Measurements from ENCODE around the gene PLIN4. TPM values are rescaled to one million over a fixed set of nuclear protein-coding genes. Genes with fewer than 3 reads are reported as not detected.
"Not testable (repeated sequence)": the region's sequence is repeated elsewhere in the genome, so short reads cannot be mapped to it uniquely, and the experiment has no call there.

The PLIN4 gene
- total RNA-seq, 1 experiment from 2014 or later = 2.3 TPM

- TF ChIP-seq REST (IDR thresholded peaks at IDR 0.05; ENCODE audit: low read depth) (no peak), MAX (IDR thresholded peaks at IDR 0.05) (no peak), POLR2A (IDR thresholded peaks at IDR 0.05; ENCODE audit: borderline replicate concordance, extremely low read depth, insufficient read depth, insufficient read length) (no peak), RAD21 (IDR thresholded peaks at IDR 0.05; ENCODE audit: low read depth) (no peak), YY1 (IDR thresholded peaks at IDR 0.05; ENCODE audit: extremely low read depth, insufficient replicate concordance, low read depth, low read length) (no peak), CTCF (IDR thresholded peaks at IDR 0.05 in 2 of 3, conservative IDR thresholded peaks at IDR 0.05 in 1 of 3; ENCODE audit: borderline replicate concordance in 1 of 3, insufficient read depth in 1 of 3, low read depth in 2 of 3, low read length in 2 of 3) (no peak), ELF1 (IDR thresholded peaks at IDR 0.05; ENCODE audit: borderline replicate concordance, low read depth) (no peak)
Measured at GRCh38 chr19:4542896-4543841, 24.9 kb upstream of the PLIN4 start (continued).

GRCh38 chr19:4541806-4542145, 23.5 kb upstream of the PLIN4 start:
- ATAC-seq; DNase-seq (ENCODE audit: low read depth, low spot score); H3K9ac ChIP-seq (ENCODE audit: low read length); H3K4me3 ChIP-seq (replicated peaks in 1 of 2; ENCODE audit: low read depth in 1 of 2, low read length in 2 of 2); H3K27me3 ChIP-seq (ENCODE audit: insufficient read depth, low read length); BruUV-seq (replicated peaks); H3K4me2 ChIP-seq (ENCODE audit: low read length); intact Hi-C loops (cut with micrococcal nuclease); H2AFZ ChIP-seq (ENCODE audit: low read depth, low read length, poor library complexity, severe bottlenecking); H3K79me2 ChIP-seq (ENCODE audit: insufficient read depth, low read length); H4K20me1 ChIP-seq (ENCODE audit: insufficient read depth); H3K9me3 ChIP-seq (ENCODE audit: control insufficient read depth in 1 of 2, insufficient read depth in 1 of 2, low read depth in 1 of 2, low read length in 2 of 2); H3K27ac ChIP-seq (ENCODE audit: low read depth, low read length); H3K36me3 ChIP-seq (ENCODE audit: control insufficient read depth in 1 of 2, insufficient read depth in 2 of 2, low read length in 2 of 2); RAD21 ChIA-PET (ENCODE audit: low non-redundant PET in 1 of 2, low total read pairs in 2 of 2, uncharacterized antibody in 2 of 2, unreplicated experiment in 2 of 2); H3K9me2 ChIP-seq (ENCODE audit: insufficient read depth): not testable (repeated sequence)
- H3K4me1 ChIP-seq (ENCODE audit: control insufficient read depth in 1 of 2, insufficient read depth in 2 of 2, low read length in 2 of 2) = peaks cover 8 to 15% of the 10 kb centered on the region in 2 experiments; a peak in 3 of 4 replicates
- POLR2A ChIA-PET = interaction anchor here (0.7 kb wide), 1 partner anchor 310 kb away, joined by 3 read pairs; no protein-coding TSS in a partner anchor
- CTCF ChIA-PET = interaction anchor here (0.6 kb wide), 1 partner anchor 270 kb away, joined by 3 read pairs; no protein-coding TSS in a partner anchor
